Right ventricle myocardium superior (tissue), 1 donor: ENCODE results near the gene VMP1. TPM values are rescaled to one million over a fixed set of nuclear protein-coding genes. Genes with fewer than 3 reads are reported as not detected.
"Not testable (repeated sequence)": the region's sequence is repeated elsewhere in the genome, so short reads cannot be mapped to it uniquely, and the experiment has no call there.

Experiments
- ATAC-seq: fragments of 200-7000 bp; cut with Tn5 transposase; one replicate; pipeline ENCODE4 v1.9.1; 2020; ENCODE audit warnings: mild to moderate bottlenecking; ENCODE audit not compliant: poor library complexity
- DNase-seq: peaks from one replicate; pipeline ENCODE4 v3.0.0-alpha.2; 2020
- intact Hi-C: fragments of 100-400 bp; cut with DNase I; formaldehyde crosslinking; loops from one replicate; pipeline ENCODE4 v1.11.2; 2022
- total RNA-seq: library from RNA; stranded (reverse); fragmentation: NEBNext Ultra II Directional; extraction: Animal tissue kit (Norgen Biotek cat#: 25700); gene quantifications from one replicate; pipeline ENCODE4 v1.2.1, GENCODE V29; 2021
- donor health status: DM: no; HTN: yes; CAD: no; lungs with severe emphysema.

Gene VMP1
- total RNA-seq, 1 donor from 2014 or later, result 49.4 TPM

DNA sequence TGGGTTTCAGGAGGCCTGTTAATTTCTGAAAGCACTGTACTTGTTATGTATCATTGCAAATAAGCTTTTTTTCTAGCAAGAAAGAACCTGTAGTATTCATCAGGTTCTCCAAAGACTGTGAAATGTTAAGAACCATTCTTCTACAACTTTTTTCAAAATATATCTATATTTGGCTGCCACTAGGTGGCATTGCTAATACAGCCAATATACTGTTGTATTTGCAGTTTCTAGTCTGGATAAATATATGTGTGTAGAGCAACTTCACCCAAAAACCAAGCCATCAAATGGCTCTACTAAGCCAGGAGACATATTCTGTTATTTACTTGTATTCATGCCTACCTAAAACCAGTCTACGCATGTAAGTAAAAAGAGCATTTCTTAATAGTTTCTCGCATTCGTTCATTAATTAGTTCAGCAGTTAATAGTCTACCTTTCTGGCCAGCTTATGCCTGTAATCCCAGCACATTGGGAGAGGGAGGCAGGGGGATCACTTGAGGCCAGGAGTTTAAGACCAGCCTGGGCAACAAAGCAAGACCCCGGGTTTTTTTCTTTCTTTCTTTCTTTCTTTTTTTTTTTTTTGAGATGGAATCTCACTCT, 39.5 kb downstream of the VMP1 start:
- intact Hi-C loops, result no loop called here

GRCh38 chr17:59748591-59748990, 41.1 kb downstream of the VMP1 start:
- ATAC-seq, result no peak
- intact Hi-C loops, result no loop called here
- DNase-seq, result no peak

More for the DNA sequence above, 39.5 kb downstream of the VMP1 start:
- DNase-seq, result no peak
- peak; percentile 57 for ATAC-seq

DNA sequence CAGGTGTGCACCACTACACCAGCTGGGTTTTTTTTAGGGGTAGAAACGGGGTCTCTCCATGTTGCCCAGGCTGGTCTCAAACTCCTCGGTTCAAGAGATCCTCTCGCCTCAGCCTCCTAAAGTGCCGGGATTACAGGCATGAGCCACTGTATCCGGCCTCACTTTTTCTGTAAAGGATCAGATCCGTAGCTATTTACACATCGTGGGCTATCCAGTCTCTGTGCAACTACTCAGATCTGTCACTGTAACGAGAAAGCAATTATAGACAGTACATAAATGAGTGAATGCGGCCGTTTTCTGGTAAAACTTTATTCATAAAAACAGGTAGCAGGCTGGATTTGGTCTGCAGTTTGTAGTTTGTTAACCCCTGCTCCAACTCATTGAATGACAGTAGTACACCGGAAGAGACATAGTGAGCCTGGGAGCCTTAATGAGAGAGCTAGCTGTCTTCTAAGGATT, 44.5 kb downstream of the VMP1 start:
- no peak for ATAC-seq
- no peak for DNase-seq
- intact Hi-C loops, result loop anchor here (10.0 kb wide), 1 partner anchor 83 kb away; no protein-coding TSS in a partner anchor

- DNase-seq (no peak), ATAC-seq (no peak)
- intact Hi-C loops, result loop anchor here (10.0 kb wide), 1 partner anchor 82 kb away; no protein-coding TSS in a partner anchor
Observed at GRCh38 chr17:59752446-59752845, 45.0 kb downstream of the VMP1 start.

DNA sequence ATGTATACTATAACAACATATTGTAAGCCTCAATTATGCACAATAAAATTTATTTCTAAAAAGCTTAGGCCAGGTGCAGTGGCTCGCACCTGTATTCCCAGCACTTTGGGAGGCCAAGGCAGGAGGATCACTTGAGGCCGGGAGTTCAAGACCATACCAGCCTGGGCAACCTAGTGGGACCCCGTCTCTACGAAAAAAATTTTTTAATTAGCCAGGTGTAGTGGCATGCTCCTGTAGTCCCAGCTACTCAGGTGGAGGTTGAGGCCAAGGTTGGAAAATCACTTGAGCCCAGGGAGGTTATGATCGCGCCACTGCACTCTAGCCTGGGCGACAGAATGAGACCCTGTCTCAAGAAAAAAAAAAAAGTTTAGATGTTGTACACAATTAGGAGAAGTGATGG, 45.5 kb downstream of the VMP1 start:
- ATAC-seq (no peak), DNase-seq (no peak)
- intact Hi-C loops, result loop anchor here (10.0 kb wide), 1 partner anchor 82 kb away; no protein-coding TSS in a partner anchor

- no peak for DNase-seq
- peak; percentile 93 for ATAC-seq
- intact Hi-C loops, result loop anchor here (10.0 kb wide), 1 partner anchor 81 kb away; no protein-coding TSS in a partner anchor
Observed at GRCh38 chr17:59753522-59754467, 46.3 kb downstream of the VMP1 start.

- intact Hi-C loops, result loop anchor here (10.0 kb wide), 1 partner anchor 80 kb away; no protein-coding TSS in a partner anchor
- DNase-seq (no peak), ATAC-seq (no peak)
Observed at GRCh38 chr17:59754552-59754951, 47.1 kb downstream of the VMP1 start.

- DNase-seq, ATAC-seq: not testable (repeated sequence)
- intact Hi-C loops, result loop anchor here (10.0 kb wide), 1 partner anchor 80 kb away; no protein-coding TSS in a partner anchor
Observed at GRCh38 chr17:59755069-59755468, 47.6 kb downstream of the VMP1 start.

DNA sequence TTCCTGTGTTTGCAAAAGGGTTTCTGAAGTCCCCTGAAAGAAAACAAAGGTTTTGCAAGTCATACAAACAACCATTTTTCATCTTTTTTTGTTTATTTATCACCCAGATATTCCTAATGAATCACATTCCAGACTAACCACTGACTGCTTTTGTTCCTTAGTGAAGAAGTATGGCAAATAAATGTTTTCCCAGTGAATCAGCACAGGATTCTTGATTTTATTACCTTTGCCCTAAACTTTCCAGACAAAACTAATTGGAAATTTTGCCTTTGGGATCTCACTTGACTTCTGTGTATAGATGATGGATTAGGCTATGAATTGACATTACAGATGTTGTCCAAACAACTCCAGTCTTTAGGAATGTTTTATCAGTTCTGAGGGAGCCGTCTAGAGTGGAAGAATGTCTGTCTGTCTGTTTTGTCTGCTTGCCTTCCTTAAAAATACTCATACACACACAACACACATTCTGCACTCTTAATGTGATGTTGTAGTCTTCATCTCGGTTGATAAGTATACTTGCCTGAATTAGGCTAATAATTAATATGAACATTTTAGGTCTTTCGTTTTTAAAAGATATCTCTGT, 48.9 kb downstream of the VMP1 start:
- intact Hi-C loops, result loop anchor here (10.0 kb wide), 1 partner anchor 78 kb away; no protein-coding TSS in a partner anchor
- no peak for ATAC-seq
- no peak for DNase-seq

- ATAC-seq (no peak), DNase-seq (no peak)
- intact Hi-C loops, result loop anchor here (10.0 kb wide), 1 partner anchor 78 kb away; no protein-coding TSS in a partner anchor
Observed at GRCh38 chr17:59757043-59757442, 49.6 kb downstream of the VMP1 start.

DNA sequence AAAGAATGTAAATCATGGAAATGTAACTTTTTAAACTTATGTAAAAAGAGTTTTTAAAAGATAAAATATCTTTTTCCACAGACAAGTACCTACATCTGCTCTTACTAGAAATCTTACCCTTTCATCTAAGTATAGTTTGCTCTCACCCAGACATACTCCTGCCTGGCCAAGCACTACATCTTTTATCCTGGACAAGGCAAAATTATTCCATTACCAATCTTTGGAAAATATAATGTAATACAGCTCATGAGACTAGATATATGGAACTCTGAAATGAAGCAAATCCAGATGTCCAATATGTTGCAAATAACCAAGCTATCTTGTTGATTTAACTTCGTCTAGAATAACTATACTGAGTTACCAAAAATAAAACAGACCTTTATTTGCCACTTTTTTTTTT, 50.0 kb downstream of the VMP1 start:
- DNase-seq, result no peak
- intact Hi-C loops, result loop anchor here (10.0 kb wide), 1 partner anchor 77 kb away; no protein-coding TSS in a partner anchor
- no peak for ATAC-seq

- intact Hi-C loops, result loop anchor here (10.0 kb wide), 1 partner anchor 77 kb away; no protein-coding TSS in a partner anchor
- ATAC-seq (no peak), DNase-seq (no peak)
Observed at GRCh38 chr17:59757881-59758385, 50.5 kb downstream of the VMP1 start.

GRCh38 chr17:59758998-59759651, 51.7 kb downstream of the VMP1 start:
- intact Hi-C loops, result loop anchor here (10.0 kb wide), 1 partner anchor 76 kb away; no protein-coding TSS in a partner anchor

GRCh38 chr17:59760160-59760559, 52.7 kb downstream of the VMP1 start:
- no peak for ATAC-seq
- intact Hi-C loops, result no loop called here

More at GRCh38 chr17:59758998-59759651, 51.7 kb downstream of the VMP1 start:
- not testable (repeated sequence) for ATAC-seq, DNase-seq

GRCh38 chr17:59761385-59762048, 54.1 kb downstream of the VMP1 start:
- DNase-seq (no peak), ATAC-seq (no peak)
- intact Hi-C loops, result no loop called here

More at GRCh38 chr17:59760160-59760559, 52.7 kb downstream of the VMP1 start:
- no peak for DNase-seq

- ATAC-seq (no peak), DNase-seq (no peak)
- intact Hi-C loops, result no loop called here
Observed at GRCh38 chr17:59762049-59762823, 54.8 kb downstream of the VMP1 start.
